Kidney epithelial cell (primary cell): ENCODE results near the gene CBX4. TPM values are rescaled to one million over a fixed set of nuclear protein-coding genes. Genes with fewer than 3 reads are reported as not detected.

Source experiments
- DNase-seq: peaks from one replicate; pipeline ENCODE4 v3.0.0-alpha.2; 2010; ENCODE audit warnings: low read depth
- H3K27me3 ChIP-seq: 2 replicates; pipeline ENCODE4 v1.6.0; 2011; ENCODE audit warnings: low read length; ENCODE audit not compliant: control insufficient read depth, insufficient read depth
- H3K36me3 ChIP-seq: 2 replicates; pipeline ENCODE4 v1.5.1; 2011; ENCODE audit warnings: low read length; ENCODE audit not compliant: control insufficient read depth, insufficient read depth
- H3K4me3 ChIP-seq: 2 replicates; pipeline ENCODE4 v1.5.1; 2011; ENCODE audit warnings: low read depth, mild to moderate bottlenecking, control low read depth, low read length
- CTCF ChIP-seq: IDR thresholded peaks from 2 replicates; pipeline ENCODE4 v1.5.1; 2011; ENCODE audit warnings: mild to moderate bottlenecking, moderate library complexity, low read length, control low read depth, inconsistent platforms; ENCODE audit not compliant: insufficient read depth, poor library complexity, severe bottlenecking
- total RNA-seq: library from RNA; depleted of rRNA; stranded (reverse); fragments of >200 nt; gene quantifications from 2 replicates; pipeline ENCODE4 v1.2.3, GENCODE V29; 2015

Gene CBX4
- total RNA-seq, 1 donor from 2014 or later: 24.0 TPM

DNA sequence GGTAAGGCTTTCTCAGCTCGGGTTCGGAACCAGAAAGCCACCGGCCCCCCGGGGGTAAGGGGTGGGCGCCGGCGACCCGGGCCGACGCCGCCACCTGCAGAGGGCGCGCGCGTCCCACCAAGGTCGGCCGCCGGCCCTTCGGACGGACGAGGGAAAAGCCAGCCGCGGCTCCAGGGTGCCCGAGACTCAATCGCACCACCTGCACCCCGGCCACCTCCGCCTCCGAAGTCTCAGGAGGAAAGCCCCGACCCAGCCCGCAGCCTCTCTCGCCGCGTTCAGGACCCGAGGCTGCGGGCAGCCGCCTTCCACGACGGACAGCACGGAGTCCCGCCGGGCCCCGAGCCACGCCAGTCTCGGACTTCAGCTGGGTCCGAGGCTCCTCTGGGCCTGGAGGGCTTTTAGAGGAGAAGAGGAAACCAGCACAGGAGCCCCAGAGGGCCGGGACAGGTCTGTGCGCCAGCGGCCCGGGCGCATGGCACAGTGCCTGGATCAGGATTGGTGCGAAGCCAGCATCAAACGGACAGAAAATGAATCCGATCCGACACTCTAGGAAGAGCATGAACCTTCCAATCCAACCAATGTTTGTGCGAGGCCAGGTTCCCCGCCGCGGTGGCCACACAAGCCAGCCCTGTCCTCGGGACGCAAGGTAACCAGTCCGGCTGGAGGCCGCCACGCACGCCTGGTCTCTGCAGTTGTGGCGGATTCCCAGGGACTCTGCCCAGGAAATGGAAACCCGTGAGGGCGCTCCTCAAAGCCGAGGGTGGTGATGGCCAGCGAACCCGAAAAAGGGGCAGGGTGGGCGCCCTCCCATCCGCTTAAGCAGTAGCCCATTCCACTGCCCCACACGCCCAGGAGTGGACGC, 49.1 kb downstream of the CBX4 start:
- H3K27me3 ChIP-seq: peaks cover 59% of the 10 kb centered on the region
- H3K4me3 ChIP-seq: no peak overlapping the region

GRCh38 chr17:79788989-79789942, 50.0 kb downstream of the CBX4 start:
- Histone ChIP-seq H3K36me3 (no peaks in the 10 kb centered on the region), H3K27me3 (peaks cover 59% of the 10 kb centered on the region)

More for the DNA sequence above, 49.1 kb downstream of the CBX4 start:
- TF ChIP-seq CTCF: peak; percentile 22
- DNase-seq: no peak
- no peaks in the 10 kb centered on the region for H3K36me3 ChIP-seq

GRCh38 chr17:79788455-79788854, 50.8 kb downstream of the CBX4 start:
- no peak overlapping the region for H3K4me3 ChIP-seq
- TF ChIP-seq CTCF: no peak
- H3K36me3 ChIP-seq: no peaks in the 10 kb centered on the region
- no peak for DNase-seq
- H3K27me3 ChIP-seq: peaks cover 56% of the 10 kb centered on the region

More at GRCh38 chr17:79788989-79789942, 50.0 kb downstream of the CBX4 start:
- DNase-seq: no peak
- TF ChIP-seq CTCF: no peak
- H3K4me3 ChIP-seq: no peak overlapping the region

DNA sequence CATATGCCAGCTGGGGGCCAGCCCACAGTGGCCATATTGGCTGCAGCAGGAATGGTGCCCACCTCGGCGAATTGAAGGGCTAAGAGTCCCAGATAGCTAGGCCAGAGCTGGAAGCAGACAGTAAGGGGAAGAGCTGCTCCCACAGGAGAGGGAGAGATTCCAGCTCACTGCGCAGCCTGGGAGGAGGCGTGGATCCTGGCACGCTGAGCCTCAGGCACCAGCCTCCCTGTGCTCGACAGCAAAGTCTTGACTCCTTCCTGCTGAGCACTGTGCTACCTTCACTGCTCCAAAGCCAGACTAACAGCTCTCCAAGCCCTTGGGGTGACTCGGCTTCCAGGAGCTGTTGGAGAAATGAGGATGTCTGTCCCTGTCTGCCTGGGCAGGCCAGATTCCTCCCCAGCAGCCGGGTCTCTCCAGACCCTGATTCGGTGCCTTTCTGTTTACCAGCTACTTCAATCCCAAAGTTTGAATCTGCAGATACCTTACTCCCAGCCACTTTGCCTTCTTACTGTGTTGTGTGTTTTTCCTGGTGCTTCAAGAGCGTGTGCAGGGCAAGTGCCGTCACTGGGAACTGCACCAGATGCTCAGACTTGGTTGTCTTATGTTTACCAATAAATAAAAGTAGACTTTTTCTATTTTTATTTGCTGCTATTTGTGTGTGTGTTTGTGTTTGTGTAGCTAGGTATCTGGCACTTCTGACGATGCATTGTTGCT, 52.2 kb downstream of the CBX4 start:
- no peak for DNase-seq
- H3K27me3 ChIP-seq: peaks cover 44% of the 10 kb centered on the region
- no peak for TF ChIP-seq CTCF
- no peaks in the 10 kb centered on the region for H3K36me3 ChIP-seq
- H3K4me3 ChIP-seq: no peak overlapping the region

DNA sequence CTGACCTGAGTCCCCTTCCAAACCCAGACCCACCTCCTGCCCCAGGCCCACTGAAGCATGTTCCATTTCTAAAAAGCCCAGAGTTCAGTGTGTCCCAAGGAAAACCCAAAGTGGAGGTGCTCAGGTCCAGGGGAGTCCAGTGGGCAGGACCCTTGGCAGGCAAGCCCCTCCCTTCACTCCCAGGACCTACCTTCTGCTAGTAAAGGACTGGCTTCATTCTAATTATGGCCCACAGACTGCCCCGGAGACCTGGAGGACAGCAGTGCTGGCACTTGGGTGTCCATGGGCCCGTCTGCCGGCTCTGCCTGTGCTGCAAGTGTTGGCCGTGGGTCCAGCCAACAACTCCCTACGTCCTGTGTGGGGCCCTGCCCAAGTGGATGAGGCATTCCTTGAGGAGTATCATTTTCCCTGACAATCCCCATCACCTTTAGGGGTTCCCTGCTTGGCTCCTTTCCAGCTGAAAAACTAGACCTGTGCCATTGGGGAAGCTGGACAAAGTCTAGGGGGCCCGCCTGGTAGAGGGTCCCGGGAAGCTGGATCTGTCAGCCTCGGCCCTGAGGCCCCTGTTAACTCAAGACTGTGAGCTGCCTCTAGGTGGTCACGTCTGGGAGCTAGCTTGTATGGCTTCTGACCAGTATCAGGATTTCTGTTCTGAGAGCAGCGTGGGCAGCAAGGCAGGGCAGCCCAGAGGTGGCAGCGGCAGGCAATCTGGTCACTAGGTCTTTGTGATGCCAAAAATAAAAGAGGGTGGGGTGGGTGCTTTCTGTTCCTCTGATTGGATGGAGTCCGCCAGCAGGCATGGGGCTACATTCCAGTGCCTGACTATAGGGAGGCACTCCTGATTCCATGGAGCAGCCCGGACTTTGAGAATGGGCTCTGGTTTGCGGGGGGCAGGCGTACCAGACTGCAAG, 53.1 kb downstream of the CBX4 start:
- no peak for TF ChIP-seq CTCF
- no peak for DNase-seq
- no peaks in the 10 kb centered on the region for H3K36me3 ChIP-seq
- peaks cover 34% of the 10 kb centered on the region for H3K27me3 ChIP-seq
- no peak overlapping the region for H3K4me3 ChIP-seq
